COLO668 (cell line): Measurements from ENCODE around the gene CHD2.
"Not testable (repeated sequence)": the region's sequence is repeated elsewhere in the genome, so short reads cannot be mapped to it uniquely, and the experiment has no call there.

Source experiments
- DNase-seq: peaks from one replicate; lab custom pipeline; 2025; ENCODE audit not compliant: unreplicated experiment; lab: John Stamatoyannopoulos, UW

Gene CHD2

GRCh38 chr15:93033434-93034045, 133.4 kb downstream of the CHD2 start:
- no peak for DNase-seq

GRCh38 chr15:93034512-93034911, 134.4 kb downstream of the CHD2 start:
- no peak for DNase-seq

- no peak for DNase-seq
These were observed 135.2 kb downstream of the CHD2 start for GRCh38 chr15:93035092-93035915.

GRCh38 chr15:93035953-93036810, 136.1 kb downstream of the CHD2 start:
- peak; percentile 37 for DNase-seq

GRCh38 chr15:93036951-93037819, 137.1 kb downstream of the CHD2 start:
- no peak for DNase-seq

- DNase-seq = no peak
These were observed 137.9 kb downstream of the CHD2 start for GRCh38 chr15:93037820-93038705.

GRCh38 chr15:93039562-93040287, 139.6 kb downstream of the CHD2 start:
- DNase-seq = not testable (repeated sequence)

GRCh38 chr15:93040288-93041158, 140.4 kb downstream of the CHD2 start:
- DNase-seq = no peak

- DNase-seq = no peak
These were observed 141.0 kb downstream of the CHD2 start for GRCh38 chr15:93041159-93041547.

GRCh38 chr15:93042211-93042610, 142.1 kb downstream of the CHD2 start:
- DNase-seq = no peak

- DNase-seq = no peak
These were observed 142.7 kb downstream of the CHD2 start for GRCh38 chr15:93042691-93043378.

GRCh38 chr15:93043621-93044300, 143.6 kb downstream of the CHD2 start:
- DNase-seq = no peak

- no peak for DNase-seq
These were observed 144.4 kb downstream of the CHD2 start for GRCh38 chr15:93044301-93045190.

GRCh38 chr15:93045191-93045785, 145.2 kb downstream of the CHD2 start:
- DNase-seq = no peak

GRCh38 chr15:93046120-93046519, 146.0 kb downstream of the CHD2 start:
- no peak for DNase-seq

GRCh38 chr15:93046721-93047120, 146.6 kb downstream of the CHD2 start:
- no peak for DNase-seq
